ENCODE results near the gene ZNF175.

ZNF175 gene

GRCh38 chr19:51544038-51544437, 27.0 kb upstream of the ZNF175 start:
- no peak overlapping the region for H3K4me3 ChIP-seq (ENCODE audit: control insufficient read depth, low read depth, low read length)
- no peak for DNase-seq (ENCODE audit: low read depth)
- no peak for TF ChIP-seq CTCF (conservative IDR thresholded peaks at IDR 0.05; ENCODE audit: control insufficient read depth, insufficient read depth, low read depth, low read length)

- TF ChIP-seq CTCF (conservative IDR thresholded peaks at IDR 0.05; ENCODE audit: control insufficient read depth, insufficient read depth, low read depth, low read length): no peak
- no peak overlapping the region for H3K4me3 ChIP-seq (ENCODE audit: control insufficient read depth, low read depth, low read length)
- DNase-seq (ENCODE audit: low read depth): no peak
Observed at GRCh38 chr19:51546107-51546649, 24.9 kb upstream of the ZNF175 start.

GRCh38 chr19:51546650-51547396, 24.3 kb upstream of the ZNF175 start:
- DNase-seq (ENCODE audit: low read depth): no peak
- no peak for TF ChIP-seq CTCF (conservative IDR thresholded peaks at IDR 0.05; ENCODE audit: control insufficient read depth, insufficient read depth, low read depth, low read length)

GRCh38 chr19:51547397-51548212, 23.5 kb upstream of the ZNF175 start:
- no peak overlapping the region for H3K4me3 ChIP-seq (ENCODE audit: control insufficient read depth, low read depth, low read length)
- DNase-seq (ENCODE audit: low read depth): no peak
- TF ChIP-seq CTCF (conservative IDR thresholded peaks at IDR 0.05; ENCODE audit: control insufficient read depth, insufficient read depth, low read depth, low read length): no peak

More at GRCh38 chr19:51546650-51547396, 24.3 kb upstream of the ZNF175 start:
- no peak overlapping the region for H3K4me3 ChIP-seq (ENCODE audit: control insufficient read depth, low read depth, low read length)

- no peak overlapping the region for H3K4me3 ChIP-seq (ENCODE audit: control insufficient read depth, low read depth, low read length)
- no peak for TF ChIP-seq CTCF (conservative IDR thresholded peaks at IDR 0.05; ENCODE audit: control insufficient read depth, insufficient read depth, low read depth, low read length)
- DNase-seq (ENCODE audit: low read depth): no peak
Observed at GRCh38 chr19:51548213-51548651, 22.9 kb upstream of the ZNF175 start.

GRCh38 chr19:51548891-51549305, 22.2 kb upstream of the ZNF175 start:
- no peak overlapping the region for H3K4me3 ChIP-seq (ENCODE audit: control insufficient read depth, low read depth, low read length)
- DNase-seq (ENCODE audit: low read depth): no peak
- no peak for TF ChIP-seq CTCF (conservative IDR thresholded peaks at IDR 0.05; ENCODE audit: control insufficient read depth, insufficient read depth, low read depth, low read length)

Measured in fibroblast of mammary gland (primary cell).